Astrocyte (in vitro differentiated cells and primary cell): ENCODE results near the gene AP1B1.

Experiments
- CTCF ChIP-seq: IDR thresholded peaks from 2 replicates; pipeline ENCODE4 v1.5.1; 2011; ENCODE audit warnings: low read depth, mild to moderate bottlenecking, inconsistent platforms, low read length, moderate library complexity; ENCODE audit not compliant: insufficient read depth
- EZH2 ChIP-seq: IDR thresholded peaks from 2 replicates; pipeline ENCODE4 v1.6.1; 2012; ENCODE audit warnings: mild to moderate bottlenecking, low read length, inconsistent platforms; ENCODE audit not compliant: insufficient read depth

GRCh38 chr22:29382580-29383302 lies 5.6 kb downstream of the AP1B1 start:
- TF ChIP-seq CTCF (no peak), EZH2 (no peak)
